GM21723 (cell line): ENCODE measurements around the gene INTS11.

Experiments used
- ATAC-seq: cut with Tn5 transposase; IDR thresholded peaks from one replicate; pipeline ENCODE4 v1.9.1; 2021; ENCODE audit warnings: mild to moderate bottlenecking, moderate library complexity; ENCODE audit not compliant: unreplicated experiment

INTS11 gene

DNA sequence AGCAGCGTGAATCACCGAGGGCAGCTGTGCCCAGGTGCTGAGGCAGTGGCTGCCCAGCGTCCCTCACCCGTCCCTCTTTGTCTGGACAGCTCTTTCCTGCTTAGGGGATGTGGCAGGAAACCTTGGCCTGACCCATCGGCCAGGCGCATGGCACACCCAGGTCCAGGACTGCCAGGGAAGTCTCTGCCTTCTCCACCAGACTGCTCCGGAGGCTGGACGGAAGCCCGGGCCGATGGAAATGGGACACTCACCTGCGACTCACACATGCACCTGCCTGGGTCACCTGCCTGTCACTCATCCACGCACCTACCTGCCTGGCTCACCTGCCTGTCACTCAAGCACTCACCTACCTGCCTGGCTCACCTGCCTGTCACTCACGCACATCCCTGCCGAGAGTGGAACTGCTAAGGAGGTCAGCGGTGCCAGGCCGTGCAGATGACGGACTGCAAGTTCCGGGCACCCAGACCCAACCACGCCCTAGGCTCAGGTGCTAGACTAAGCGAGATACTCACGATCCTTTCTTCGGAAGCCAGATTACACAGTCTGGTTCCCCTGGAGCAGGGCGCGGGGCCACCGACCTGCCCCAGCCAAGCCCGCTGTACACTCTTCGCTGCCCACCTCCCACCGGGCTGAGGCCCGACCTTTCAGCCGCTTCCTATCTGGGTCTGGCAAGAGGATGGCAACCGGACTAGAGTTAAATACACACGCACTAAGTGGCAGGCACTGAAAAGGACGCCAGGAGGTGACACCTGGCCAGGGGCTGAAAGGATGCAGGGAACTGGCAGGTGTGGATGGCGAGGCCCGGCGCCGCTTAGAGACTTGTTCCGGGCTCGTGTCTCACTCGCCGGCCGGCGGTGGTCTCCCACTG lies 51.9 kb downstream of the INTS11 start:
- no peak for ATAC-seq

DNA sequence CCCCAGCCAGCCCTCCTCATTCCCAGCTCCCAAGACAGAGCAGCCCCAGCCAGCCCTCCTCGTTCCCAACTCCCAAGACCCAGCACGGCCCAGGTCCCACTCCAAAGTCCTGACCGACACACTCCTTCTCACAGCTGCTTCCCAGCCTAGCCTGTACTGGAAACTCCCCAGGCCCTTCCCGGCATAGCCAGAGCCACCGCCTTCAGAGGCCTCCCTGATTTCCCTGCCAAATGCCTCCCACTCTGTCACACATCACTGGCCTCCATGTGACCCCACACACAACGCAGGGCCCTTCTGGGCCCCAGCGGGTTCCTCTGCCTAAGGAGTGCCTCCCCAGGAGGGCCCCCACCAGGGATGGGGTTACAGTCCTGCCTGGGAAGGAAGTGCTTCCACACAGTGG lies 53.6 kb downstream of the INTS11 start:
- no peak for ATAC-seq

DNA sequence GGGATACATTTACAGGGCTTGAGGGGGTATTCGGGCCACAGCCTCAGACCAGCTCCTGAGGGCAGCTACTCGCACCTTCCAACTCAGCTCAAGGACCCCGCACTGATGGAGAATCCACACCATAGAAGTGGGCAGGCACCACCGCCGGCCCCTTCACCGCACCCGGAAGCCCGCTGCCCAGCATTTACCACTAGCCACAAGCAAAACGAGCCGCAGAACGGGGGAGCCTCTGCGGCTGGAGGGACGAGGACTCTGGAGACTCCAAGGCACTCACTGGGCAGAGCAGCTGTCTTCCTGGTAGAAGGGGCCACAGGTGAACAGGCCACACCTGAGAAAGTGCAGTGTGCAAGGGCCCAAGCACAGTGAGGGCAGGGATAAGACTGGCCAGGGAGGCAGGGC lies 56.2 kb downstream of the INTS11 start:
- no peak for ATAC-seq

DNA sequence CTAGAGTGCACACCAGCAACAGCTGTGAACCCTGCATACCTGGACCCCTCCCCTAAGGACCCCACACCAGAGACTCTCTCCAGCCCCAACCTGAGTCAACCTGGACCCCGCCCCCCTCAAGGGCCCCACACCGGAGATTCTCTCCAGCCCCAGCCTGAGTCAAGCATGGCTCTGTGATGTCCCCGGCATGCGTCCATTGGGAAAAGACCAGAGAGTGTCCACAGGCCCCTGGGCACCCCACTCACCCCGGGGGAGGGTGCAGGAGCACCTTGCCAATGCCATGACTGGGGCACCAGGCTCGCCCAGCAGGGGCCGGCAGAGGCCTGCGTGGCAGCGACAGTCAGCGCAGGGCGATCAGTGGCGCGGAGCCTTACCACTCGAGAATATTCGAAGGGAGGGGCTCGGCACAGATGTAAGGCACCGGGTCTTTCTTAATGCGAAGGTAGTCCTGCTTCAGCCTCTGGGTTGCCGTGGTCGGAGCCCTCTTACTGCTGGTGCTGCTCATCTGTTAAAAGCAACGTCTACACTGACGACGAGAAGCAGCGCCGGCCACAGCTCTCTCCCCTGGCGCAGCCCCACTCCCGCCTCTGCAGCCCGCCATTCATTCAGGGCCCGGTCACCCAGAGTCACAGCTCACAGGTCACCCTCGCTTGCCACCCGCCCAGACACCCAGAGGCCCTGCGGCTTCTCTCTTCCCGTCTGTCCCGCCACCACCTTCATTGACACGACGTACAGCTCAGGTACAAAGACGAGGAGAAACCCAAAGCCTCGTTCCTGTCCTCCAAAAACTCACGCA lies 56.8 kb downstream of the INTS11 start:
- ATAC-seq: no peak

DNA sequence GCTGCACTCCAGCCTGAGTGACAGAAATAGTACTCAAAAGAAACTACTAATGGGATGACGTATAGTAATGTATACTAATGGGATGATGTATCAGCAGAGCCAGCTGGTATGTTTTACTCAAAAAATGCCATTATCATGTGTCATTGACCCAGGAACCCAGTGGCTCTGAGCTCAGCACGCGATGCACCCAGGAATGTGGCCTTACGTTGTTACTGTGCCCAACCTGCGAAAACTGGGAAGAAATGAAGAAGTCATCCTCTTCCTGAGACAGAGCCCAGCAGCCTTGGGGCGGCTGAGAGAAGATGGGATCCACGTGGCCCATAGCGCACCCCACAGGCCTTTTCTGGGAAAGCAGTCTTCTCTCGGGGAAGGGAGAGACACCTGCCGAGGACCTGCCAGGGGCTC lies 59.6 kb downstream of the INTS11 start:
- no peak for ATAC-seq

DNA sequence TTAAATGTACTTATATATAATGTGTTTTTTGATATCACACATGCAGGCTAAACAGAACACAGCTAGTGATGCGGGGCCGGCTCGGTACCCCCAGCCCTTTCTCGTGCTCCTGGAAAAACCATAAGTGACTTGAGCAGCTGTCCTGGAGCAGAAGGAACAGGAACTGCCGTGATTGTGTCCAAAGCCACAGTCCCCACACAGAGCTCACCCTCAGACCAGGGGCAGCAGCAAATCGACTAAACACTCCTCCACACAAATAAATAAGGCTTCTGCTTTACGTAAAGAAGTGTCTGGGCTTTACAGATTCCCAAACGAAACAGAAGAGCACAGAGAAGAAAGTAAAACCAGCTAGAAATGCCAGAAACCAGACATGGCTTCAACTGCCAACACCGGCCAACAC lies 60.4 kb downstream of the INTS11 start:
- ATAC-seq: no peak

DNA sequence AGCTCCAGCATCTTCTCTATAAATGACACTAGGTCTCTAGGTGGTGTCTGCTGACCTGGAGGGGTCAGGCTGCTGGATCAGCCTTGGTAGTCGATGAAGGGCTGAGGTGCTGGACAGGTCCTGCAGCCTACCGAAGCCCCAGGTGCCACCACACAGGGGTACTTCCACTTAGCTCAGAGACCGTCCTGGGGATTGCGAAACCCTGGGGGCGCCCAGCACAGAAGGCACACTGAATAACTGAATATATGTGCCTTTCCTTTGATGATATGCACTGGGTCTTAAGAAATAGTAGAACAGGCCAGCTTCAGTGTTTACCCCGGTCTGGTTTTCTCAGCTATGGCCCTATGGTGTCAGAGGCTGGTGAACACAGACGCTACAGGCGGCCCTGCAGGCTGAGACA lies 61.7 kb downstream of the INTS11 start:
- no peak for ATAC-seq

DNA sequence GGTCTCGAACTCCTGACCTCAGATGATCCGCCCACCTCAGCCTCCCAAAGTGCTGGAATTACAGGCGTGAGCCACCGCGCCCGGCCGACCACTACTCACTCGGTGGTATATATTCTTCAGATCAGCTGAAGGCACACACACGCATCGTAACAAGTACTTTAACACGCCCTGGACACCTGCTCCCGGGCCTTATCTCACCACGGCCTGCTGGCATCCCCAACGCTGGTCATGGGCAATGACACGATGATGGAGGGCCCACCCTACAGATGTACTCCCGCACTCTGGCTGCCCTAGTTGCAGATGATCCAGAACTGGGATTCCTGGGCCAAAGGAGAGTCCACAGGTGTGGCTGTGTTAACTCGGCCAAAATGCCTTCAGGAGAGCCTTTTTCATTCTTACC lies 62.4 kb downstream of the INTS11 start:
- ATAC-seq: no peak
